HG03025 (cell line): ENCODE measurements around the gene FCHO1.
"Not testable (repeated sequence)": the region's sequence is repeated elsewhere in the genome, so short reads cannot be mapped to it uniquely, and the experiment has no call there.

Experiments
- ATAC-seq: cut with Tn5 transposase; IDR thresholded peaks from one replicate; pipeline ENCODE4 v1.9.1; 2021; ENCODE audit warnings: mild to moderate bottlenecking, moderate library complexity; ENCODE audit not compliant: unreplicated experiment, low FRiP score

The FCHO1 gene

DNA sequence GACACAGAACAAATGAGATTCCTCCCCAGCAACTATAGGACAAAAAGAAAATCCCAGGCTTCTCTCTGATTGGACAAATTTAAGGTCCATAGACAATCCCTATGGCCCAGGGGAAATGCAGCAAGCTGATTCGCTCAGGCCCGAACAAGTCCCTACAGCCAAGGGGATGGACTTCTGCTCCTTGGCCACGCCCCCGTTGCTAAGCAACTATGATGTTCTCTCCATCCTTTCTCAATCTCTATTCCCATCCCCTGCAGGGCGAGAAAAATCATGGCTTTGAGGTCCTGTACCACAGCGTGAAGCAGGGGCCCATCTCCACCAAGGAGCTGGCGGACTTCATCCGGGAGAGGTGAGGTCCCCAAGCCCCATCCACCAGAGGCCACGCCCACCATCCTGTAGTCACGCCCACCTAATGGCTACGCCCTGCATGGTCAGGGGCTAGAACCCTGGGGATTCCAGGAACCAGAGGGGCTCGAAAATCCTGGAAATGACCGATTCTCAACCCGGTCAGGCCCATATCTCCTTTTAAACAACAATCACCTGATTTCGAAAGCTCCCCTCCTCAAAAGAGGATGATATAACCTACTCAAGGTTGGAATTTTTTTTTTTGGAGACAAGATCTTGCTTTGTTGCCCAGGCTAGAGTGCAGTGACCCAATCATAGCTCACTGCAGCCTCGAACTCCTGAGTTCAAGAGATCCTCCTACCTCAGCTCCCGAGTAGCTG is 11.4 kb downstream of the FCHO1 start:
- ATAC-seq = no peak

- no peak for ATAC-seq
Measured at GRCh38 chr19:17764348-17764747, 13.1 kb downstream of the FCHO1 start.

GRCh38 chr19:17765069-17765618 is 13.9 kb downstream of the FCHO1 start:
- ATAC-seq = no peak

- ATAC-seq = no peak
Measured at GRCh38 chr19:17766543-17767131, 15.4 kb downstream of the FCHO1 start.

- ATAC-seq = no peak
Measured at GRCh38 chr19:17767559-17767958, 16.3 kb downstream of the FCHO1 start.

GRCh38 chr19:17770613-17771012 is 19.3 kb downstream of the FCHO1 start:
- ATAC-seq = no peak

DNA sequence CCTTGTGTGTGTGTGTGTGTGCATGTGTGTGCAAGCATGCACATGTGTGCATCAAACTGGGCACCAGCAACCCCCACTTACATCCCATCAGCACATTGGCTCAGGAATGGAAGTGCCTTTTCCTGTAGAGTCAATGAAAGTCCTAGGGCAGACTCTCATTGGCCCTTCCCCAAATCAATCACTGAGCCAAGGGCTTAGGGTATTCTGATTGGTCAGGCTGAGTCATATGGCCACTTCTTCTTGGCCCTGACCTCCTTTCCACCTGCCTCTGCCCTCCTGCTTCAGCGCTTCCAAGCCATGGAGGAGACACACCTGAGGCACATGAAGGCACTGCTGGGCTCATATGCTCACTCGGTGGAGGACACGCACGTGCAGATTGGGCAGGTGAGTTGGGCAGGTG is 20.9 kb downstream of the FCHO1 start:
- no peak for ATAC-seq

DNA sequence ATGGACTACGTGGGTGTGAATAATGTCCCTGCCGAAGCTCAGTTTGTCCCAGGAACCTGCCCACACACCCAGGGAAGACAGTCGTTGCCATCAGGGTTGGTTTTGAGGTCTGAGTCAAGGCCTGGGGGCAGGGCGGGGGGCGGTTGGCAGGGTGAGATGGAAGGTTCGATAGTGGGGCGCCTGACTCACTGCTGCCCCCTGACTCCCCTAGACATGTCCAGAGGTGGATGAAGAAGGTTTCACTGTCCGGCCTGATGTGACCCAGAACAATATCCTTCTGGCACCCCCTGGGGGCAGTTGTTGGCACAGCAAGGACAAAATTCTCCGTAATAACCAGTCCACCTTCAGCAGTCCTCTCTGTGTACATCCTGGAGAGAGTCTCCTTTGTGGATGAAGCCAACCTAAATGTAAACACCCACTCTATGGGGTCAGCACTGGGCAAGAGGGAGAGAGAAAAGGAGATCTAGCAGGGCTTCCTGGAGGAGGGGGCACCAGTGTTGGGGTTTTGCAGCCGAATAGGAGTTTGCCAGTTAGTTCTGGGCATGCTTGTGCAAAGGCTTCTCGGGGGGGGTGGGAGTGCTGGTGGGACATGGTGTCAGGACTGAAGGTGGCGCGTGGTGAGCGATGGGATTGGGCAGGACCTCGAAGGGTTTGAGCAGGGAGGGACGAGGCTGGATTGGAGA is 24.1 kb downstream of the FCHO1 start:
- ATAC-seq = no peak

DNA sequence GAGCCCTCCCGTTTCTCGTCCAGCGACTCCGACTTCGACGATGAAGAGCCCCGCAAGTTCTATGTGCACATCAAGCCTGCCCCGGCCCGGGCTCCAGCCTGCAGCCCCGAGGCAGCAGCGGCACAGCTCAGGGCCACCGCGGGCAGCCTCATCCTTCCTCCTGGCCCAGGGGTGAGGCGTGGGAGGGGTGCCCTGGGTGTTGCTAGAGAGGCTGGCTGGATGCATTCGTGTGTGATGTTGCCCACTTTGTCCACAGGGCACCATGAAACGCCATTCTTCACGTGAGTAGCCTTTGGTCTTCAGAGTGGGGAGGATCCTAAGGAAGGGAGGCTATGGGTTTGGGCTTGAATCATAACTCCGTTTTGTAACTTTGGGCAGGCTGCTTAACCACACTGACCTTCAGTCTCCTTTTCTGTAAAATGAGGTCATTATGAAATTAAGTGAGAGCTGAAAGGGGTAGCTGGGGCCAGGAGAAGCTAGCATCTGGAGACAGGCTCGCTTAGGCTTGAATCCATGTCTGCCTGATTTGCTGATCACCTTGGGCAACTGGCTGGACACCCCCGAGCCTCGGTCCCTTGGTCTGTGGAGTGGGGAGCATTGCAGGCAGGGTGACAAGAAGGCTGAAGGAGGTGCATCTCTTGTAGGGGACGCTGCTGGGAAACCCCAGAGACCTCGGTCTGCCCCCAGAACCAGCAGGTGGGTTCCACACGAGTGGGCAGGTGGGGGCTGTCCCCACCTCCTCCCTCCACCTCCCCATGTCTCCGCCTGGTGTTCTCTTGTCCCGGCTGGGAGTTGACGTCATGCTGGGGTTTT is 24.9 kb downstream of the FCHO1 start:
- no peak for ATAC-seq

- not testable (repeated sequence) for ATAC-seq
Measured at GRCh38 chr19:17777840-17778239, 26.6 kb downstream of the FCHO1 start.

DNA sequence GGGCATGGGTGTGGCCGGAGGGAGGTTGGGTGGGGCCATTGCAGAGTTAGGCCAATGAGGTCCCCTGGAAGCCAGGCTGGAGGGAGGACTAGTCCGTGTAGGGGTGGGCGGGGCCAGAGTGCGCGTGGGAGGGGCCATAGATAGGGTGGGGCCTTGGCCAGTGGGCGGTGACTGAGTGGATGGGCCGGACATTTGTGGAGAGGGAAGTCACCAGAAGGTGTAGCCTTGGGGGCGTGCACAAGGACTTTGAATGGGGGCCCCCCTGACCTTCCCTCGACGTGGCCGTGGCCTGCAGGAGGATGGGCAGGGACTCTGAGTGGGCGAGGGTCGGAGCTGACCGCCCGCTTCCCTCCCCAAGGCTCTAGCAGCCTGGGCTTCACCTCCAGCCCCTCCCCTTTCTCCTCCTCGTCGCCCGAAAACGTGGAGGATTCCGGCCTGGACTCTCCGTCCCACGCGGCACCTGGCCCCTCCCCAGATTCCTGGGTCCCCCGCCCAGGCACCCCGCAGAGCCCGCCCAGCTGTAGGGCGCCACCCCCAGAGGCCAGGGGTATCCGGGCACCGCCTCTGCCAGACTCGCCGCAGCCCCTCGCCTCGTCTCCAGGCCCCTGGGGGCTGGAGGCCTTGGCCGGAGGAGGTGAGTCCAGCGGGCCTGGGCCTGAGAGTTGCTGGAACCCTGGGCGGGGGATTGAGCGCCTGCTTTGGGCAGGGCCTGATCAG is 27.1 kb downstream of the FCHO1 start:
- ATAC-seq = no peak

DNA sequence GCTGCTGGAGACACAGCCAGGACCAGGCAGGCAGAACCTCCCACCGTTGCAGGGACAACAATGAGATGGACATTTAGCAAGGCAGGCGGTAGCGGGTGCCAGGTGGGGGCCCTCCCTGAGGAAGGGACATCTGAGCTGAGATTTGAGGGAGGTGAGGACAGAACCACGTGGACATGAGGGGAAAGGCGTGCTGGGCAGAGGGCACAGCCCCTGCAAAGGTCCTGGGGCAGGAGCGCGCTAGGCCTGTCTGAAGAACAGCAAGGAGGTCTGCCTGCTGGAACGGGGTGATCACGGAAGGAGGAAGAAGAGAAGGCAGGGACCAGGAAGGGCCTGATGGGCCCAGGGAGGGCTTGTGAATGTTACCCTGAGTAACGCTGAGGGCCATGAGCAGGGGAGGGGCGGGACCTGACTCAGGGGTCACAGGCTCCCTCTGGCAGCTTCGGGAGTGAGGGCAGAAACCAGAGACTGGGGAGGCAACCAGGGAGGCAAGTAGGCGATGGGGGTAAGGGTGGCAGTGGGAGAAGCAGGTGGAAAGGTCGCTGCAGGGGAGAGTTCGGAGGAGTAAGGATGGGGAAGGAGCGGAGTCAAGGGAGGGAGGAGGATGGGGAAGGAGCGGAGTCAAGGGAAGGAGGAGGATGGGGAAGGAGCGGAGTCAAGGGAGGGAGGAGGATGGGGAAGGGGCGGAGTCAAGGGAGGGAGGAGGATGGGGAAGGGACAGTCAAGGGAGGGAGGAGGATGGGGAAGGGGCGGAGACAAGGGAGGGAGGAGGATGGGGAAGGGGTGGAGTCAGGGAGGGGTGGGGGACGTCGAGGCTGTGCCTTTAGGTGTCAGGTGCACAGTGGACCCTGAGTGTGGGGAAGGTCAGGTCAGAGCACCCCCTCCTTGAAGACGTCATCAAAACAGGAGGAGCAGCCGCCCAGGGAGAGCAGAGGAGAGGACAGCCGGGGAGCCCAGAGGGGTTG is 28.0 kb downstream of the FCHO1 start:
- ATAC-seq = no peak

- ATAC-seq = no peak
Measured at GRCh38 chr19:17780781-17781180, 29.5 kb downstream of the FCHO1 start.

GRCh38 chr19:17783721-17784120 is 32.4 kb downstream of the FCHO1 start:
- ATAC-seq = not testable (repeated sequence)

DNA sequence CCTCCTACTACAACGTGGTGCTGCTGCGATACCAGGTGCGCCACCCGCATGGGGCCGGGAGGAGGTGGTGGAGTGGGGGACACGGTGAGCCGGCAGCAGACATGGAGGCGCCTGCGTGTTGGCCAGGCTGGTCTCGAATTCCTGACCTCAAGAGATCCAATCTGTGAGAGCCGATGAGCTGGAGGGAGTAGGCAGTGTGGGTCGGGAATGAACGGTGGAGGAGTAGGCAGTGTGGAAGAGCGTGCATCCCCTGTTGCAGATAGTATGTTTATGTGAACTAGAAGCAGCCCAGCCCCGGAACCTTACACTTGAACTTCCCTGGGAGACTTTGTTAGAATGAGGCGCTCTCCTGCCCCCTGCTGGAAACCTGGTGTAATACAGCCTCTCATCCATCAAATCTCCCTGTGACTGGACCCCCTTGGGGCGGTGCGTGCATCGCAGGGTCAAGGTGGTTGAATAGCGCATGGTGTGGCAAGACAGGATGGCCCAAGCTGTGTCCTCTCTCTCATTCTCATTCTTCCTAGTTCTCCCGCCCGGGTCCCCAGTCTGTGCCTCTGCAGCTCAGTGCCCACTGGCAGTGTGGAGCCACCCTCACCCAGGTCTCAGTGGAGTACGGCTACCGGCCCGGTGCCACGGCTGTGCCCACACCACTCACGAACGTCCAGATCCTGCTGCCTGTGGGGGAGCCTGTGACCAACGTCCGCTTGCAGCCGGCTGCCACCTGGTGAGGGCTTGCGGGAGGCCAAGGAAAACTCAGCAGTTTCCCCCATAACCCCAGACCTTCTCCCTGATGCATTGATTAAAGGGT is 33.1 kb downstream of the FCHO1 start:
- ATAC-seq = no peak

DNA sequence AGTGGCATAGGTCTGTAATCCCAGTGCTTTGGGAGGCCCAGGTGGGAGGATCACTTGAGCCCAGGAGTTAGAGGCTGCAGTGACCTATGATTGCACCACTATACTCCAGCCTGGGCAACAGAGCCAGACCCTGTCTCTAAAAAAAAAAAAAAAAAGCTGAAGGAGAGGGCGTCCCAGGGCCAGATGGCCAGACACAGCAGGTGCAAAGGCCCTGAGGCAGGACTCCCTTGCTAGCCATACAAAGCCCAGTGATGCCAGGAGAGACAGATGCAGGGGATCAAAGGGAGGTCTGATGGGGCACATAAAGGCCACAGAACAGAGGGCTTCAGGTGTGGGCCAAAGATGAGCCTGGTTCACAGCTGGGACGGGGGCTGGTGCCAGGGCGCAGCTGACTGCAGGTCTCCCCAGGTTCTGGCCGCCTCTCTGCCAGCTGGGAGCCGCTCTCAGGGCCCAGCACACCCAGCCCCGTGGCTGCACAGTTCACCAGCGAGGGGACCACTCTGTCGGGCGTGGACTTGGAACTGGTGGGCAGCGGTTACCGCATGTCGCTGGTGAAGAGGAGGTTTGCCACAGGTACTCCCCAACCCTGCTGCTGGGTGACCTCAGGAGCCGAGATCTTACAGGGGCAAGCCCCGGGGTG is 36.1 kb downstream of the FCHO1 start:
- ATAC-seq = no peak

GRCh38 chr19:17788632-17789031 is 37.4 kb downstream of the FCHO1 start:
- no peak for ATAC-seq
